Measurements from ENCODE around the gene MAGEA3. TPM values are rescaled to one million over a fixed set of nuclear protein-coding genes. Genes with fewer than 3 reads are reported as not detected.
"Not testable (repeated sequence)": the region's sequence is repeated elsewhere in the genome, so short reads cannot be mapped to it uniquely, and the experiment has no call there.

MAGEA3 gene
- total RNA-seq, 2 donors from 2014 or later = not detected

DNA sequence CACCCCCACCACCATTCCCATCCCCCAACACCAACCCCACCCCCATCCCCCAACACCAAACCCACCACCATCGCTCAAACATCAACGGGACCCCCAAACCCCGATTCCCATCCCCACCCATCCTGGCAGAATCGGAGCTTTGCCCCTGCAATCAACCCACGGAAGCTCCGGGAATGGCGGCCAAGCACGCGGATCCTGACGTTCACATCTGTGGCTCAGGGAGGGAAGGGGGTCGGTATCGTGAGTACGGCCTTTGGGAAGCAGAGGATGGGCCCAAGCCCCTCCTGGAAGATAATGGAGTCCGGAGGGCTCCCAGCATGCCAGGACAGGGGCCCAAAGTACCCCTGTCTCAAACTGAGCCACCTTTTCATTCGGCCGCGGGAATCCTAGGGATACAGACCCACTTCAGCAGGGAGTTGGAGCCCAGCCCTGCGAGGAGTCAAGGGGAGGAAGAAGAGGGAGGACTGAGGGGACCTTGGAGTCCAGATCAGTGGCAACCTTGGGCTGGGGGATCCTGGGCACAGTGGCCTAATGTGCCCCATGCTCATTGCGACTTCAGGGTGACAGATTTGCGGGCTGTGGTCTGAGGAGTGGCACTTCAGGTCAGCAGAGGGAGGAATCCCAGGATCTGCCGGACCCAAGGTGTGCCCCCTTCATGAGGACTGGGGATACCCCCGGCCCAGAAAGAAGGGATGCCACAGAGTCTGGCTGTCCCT is 35.7 kb downstream of the MAGEA3 start:
- DNase-seq; intact Hi-C loops (cut with DNase I, micrococcal nuclease); ATAC-seq: not testable (repeated sequence)

DNA sequence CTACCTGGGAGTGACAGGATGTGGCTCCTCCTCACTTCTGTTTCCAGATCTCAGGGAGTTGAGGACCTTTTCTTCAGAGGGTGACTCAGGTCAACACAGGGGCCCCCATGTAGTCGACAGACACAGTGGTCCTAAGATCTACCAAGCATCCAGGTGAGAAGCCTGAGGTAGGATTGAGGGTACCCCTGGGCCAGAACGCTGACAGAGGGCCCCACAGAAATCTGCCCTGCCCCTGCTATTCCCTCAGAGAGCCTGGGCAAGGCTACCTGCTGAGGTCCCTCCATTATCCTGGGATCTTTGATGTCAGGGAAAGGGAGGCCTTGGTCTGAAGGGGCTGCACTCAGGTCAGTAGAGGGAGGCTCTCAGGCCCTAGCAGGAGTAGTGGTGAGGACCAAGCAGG is 36.5 kb downstream of the MAGEA3 start:
- DNase-seq = no peak
- intact Hi-C loops (cut with DNase I, micrococcal nuclease) = no loop called here
- ATAC-seq = no peak

DNA sequence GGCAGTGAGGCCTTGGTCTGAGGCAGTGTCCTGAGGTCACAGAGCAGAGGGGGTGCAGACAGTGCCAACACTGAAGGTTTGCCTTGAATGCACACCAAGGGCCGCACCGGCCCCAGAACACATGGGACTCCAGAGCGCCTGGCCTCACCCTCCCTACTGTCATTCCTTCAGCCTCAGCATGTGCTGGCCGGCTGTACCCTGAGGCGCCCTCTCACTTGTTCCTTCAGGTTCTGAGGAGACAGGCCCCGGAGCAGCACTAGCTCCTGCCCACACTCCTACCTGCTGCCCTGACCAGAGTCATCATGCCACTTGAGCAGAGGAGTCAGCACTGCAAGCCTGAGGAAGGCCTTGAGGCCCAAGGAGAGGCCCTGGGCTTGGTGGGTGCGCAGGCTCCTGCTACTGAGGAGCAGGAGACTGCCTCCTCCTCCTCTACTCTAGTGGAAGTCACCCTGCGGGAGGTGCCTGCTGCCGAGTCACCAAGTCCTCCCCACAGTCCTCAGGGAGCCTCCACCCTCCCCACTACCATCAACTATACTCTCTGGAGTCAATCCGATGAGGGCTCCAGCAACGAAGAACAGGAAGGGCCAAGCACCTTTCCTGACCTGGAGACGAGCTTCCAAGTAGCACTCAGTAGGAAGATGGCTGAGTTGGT is 37.4 kb downstream of the MAGEA3 start:
- intact Hi-C loops (cut with DNase I, micrococcal nuclease) = no loop called here
- no peak for DNase-seq
- ATAC-seq = no peak

DNA sequence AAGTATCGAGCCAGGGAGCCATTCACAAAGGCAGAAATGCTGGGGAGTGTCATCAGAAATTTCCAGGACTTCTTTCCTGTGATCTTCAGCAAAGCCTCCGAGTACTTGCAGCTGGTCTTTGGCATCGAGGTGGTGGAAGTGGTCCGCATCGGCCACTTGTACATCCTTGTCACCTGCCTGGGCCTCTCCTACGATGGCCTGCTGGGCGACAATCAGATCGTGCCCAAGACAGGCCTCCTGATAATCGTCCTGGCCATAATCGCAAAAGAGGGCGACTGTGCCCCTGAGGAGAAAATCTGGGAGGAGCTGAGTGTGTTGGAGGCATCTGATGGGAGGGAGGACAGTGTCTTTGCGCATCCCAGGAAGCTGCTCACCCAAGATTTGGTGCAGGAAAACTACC is 37.9 kb downstream of the MAGEA3 start:
- ATAC-seq; DNase-seq; intact Hi-C loops (cut with DNase I, micrococcal nuclease): not testable (repeated sequence)

DNA sequence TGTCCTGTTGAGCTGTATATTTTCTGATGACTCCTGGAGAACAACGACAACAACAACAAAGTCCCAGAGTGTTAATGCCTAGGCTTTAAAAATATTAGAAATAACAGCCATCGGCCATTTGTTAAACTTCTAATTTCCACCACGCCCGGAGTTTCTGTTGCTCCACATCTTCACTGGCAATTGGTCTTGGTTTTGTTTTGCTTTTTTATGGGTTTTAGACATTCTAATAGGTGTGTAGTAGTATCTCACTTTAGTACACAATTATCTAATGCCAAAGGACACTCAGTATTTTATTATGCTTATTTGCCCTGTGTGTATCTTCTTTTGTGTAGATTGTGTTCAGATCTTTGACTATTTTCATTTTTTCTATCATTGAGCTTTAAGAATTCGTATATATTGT is 40.0 kb downstream of the MAGEA3 start:
- DNase-seq = no peak
- ATAC-seq = no peak
- intact Hi-C loops (cut with DNase I, micrococcal nuclease) = no loop called here

Other genes with a start within 250 kb of the MAGEA3 start
- gene GABRA3, start 247.5 kb upstream of the MAGEA3 start, total RNA-seq = under 1 TPM in 1 of 2 donors, not detected in 1; 0.20 TPM
- gene GABRQ, start 60.9 kb upstream of the MAGEA3 start, total RNA-seq = under 1 TPM in 1 of 2 donors, not detected in 1; 0.03 TPM
- gene CSAG2, start 10.5 kb downstream of the MAGEA3 start, total RNA-seq = not detected
- not detected for gene MAGEA2B, start 15.8 kb downstream of the MAGEA3 start, total RNA-seq
- gene CSAG1, start 34.9 kb downstream of the MAGEA3 start, total RNA-seq = not detected
- not detected for gene MAGEA12, start 35.0 kb downstream of the MAGEA3 start, total RNA-seq
- gene MAGEA2, start 55.0 kb downstream of the MAGEA3 start, total RNA-seq = not detected
- not detected for gene CSAG3, start 60.4 kb downstream of the MAGEA3 start, total RNA-seq
- not detected for gene MAGEA6, start 70.9 kb downstream of the MAGEA3 start, total RNA-seq
- gene CETN2, start 132.0 kb downstream of the MAGEA3 start, total RNA-seq = 10 to 100 TPM; 12.5 to 12.7 TPM
- gene NSDHL, start 132.3 kb downstream of the MAGEA3 start, total RNA-seq = 10 to 100 TPM; 17.3 to 36.2 TPM
- gene ZNF185, start 199.3 kb downstream of the MAGEA3 start, total RNA-seq = 1 to 10 TPM; 4.0 to 4.6 TPM

Data from left colon (tissue), 2 donors.